Psoas muscle (tissue), 8 donors: ENCODE data around the gene BPI. TPM values are rescaled to one million over a fixed set of nuclear protein-coding genes. Genes with fewer than 3 reads are reported as not detected.
A peak's percentile ranks its signal among the peaks of the same experiment; 100 is the strongest.

Experiments
- ATAC-seq, 4 donors: fragments of 200-7000 bp; cut with Tn5 transposase; one replicate each; pipeline ENCODE4 v1.9.1; 2020; ENCODE audit warnings: moderate library complexity in 3 of 4, mild to moderate bottlenecking in 2 of 4
- DNase-seq, 2 donors: peaks; one replicate each; pipeline ENCODE4 v3.0.0-alpha.2; 2020
- H3K27ac ChIP-seq: fragments of 200-600 bp; one replicate; pipeline ENCODE4 v1.8.0; 2022
- H3K27me3 ChIP-seq, 3 donors: fragments of 200-600 bp in 1 of 3; one replicate each; pipeline versions ENCODE4 v1.6.1 to v1.8.0; 2013 to 2022; ENCODE audit warnings: low read length in 2 of 3, mild to moderate bottlenecking in 2 of 3, moderate library complexity in 1 of 3; ENCODE audit not compliant: insufficient read depth in 3 of 3
- H3K36me3 ChIP-seq, 2 donors: fragments of 200-600 bp in 1 of 2; one replicate each; pipeline versions ENCODE4 v1.6.1 to v1.8.0; 2013 to 2022; ENCODE audit warnings: low read depth in 1 of 2, mild to moderate bottlenecking in 1 of 2, moderate library complexity in 1 of 2; ENCODE audit not compliant: insufficient read depth in 1 of 2
- H3K4me1 ChIP-seq: fragments of 200-600 bp; one replicate; pipeline ENCODE4 v1.8.0; 2022
- H3K4me3 ChIP-seq: fragments of 200-600 bp; one replicate; pipeline ENCODE4 v1.8.0; 2022; ENCODE audit warnings: mild to moderate bottlenecking
- H3K9me3 ChIP-seq: fragments of 200-600 bp; one replicate; pipeline ENCODE4 v1.8.0; 2022
- CTCF ChIP-seq: fragments of 200-600 bp; IDR thresholded peaks from one replicate; pipeline ENCODE4 v1.8.0; 2022; ENCODE audit warnings: antibody characterized with exemption
- WGBS, 3 donors: extraction: QIAGEN DNeasy Blood & Tissue Kit; methylation state at CpG; one replicate each; pipeline versions ENCODE4 v1.1.6 to v1.1.7; 2013; 5-methylcytosine and 5-hydroxymethylcytosine counted together
- intact Hi-C, 2 donors: fragments of 100-400 bp; cut with DNase I; formaldehyde crosslinking; loops; one replicate each; pipeline versions ENCODE4 v1.11.0 to v1.14.2; 2022
- polyA plus RNA-seq, 3 donors: library from polyadenylated mRNA; stranded (reverse); fragments of 200-250 nt; gene quantifications; one replicate each; pipeline ENCODE4 v1.2.3, GENCODE V29; 2013
- total RNA-seq, 4 donors: library from RNA; stranded (reverse); fragmentation: NEBNext Ultra II Directional in 2 of 4; extraction: Animal tissue kit (Norgen Biotek cat#: 25700) in 2 of 4; gene quantifications; one replicate each; pipeline versions ENCODE4 v1.2.1 to v1.2.4, GENCODE V29; 2021 to 2023
- donor health status: healthy with polysubstance abuse.
- donor health status: DM: no; HTN: no; CAD: no; lungs with moderate emphysema.
- donor health status: Bipolar disorder and iron deficiency.
- donor health status: healthy.
- donor health status: DM: yes; HTN: yes; CAD: no.
- donor health status: DM: no; HTN: no; CAD: no.
- donor health status: DM: no; HTN: no; CAD: no.
- donor health status: DM: yes; HTN: yes; CAD: no.

BPI gene
- total and polyA plus RNA-seq, 7 donors, result 0.06 to 0.49 (median 0.41) TPM; not detected in 4

- Histone ChIP-seq H3K4me1 (no peaks in the 10 kb centered on the region), H3K27ac (no peak overlapping the region), H3K9me3 (no peaks in the 10 kb centered on the region), H3K27me3 (peaks cover 0 to 31% (median 10%) of the 10 kb centered on the region in 3 donors), H3K4me3 (no peak overlapping the region), H3K36me3 (no peaks in the 10 kb centered on the region)
- WGBS, 3 donors, result 91 to 94% (median 91%) methylated on average over 7 of the region's 7 CpGs
- intact Hi-C loops, result no loop called here
- DNase-seq, result no peak
- no peak for ATAC-seq
- TF ChIP-seq CTCF, result no peak
Measured at GRCh38 chr20:38258545-38259215, 45.3 kb upstream of the BPI start.

- Histone ChIP-seq H3K4me3 (peak overlapping the region; percentile 58), H3K4me1 (no peaks in the 10 kb centered on the region), H3K27ac (peak overlapping the region; percentile 36), H3K36me3 (no peaks in the 10 kb centered on the region), H3K9me3 (no peaks in the 10 kb centered on the region), H3K27me3 (peaks cover 0 to 34% (median 10%) of the 10 kb centered on the region in 3 donors)
- WGBS, 3 donors, result 15 to 28% (median 22%) methylated on average over 5 of the region's 5 CpGs
- DNase-seq (no peak), ATAC-seq (peak in 1 of 4 donors; percentile 15)
- intact Hi-C loops, result no loop called here
- no peak for TF ChIP-seq CTCF
Measured at GRCh38 chr20:38260025-38260377, 44.0 kb upstream of the BPI start.

- Histone ChIP-seq H3K9me3 (no peaks in the 10 kb centered on the region), H3K4me3 (peak within 1 kb of the TSS; percentile 58), H3K27ac (peak within 1 kb of the TSS; percentile 36), H3K27me3 (peaks cover 0 to 34% (median 10%) of the 10 kb centered on the region in 3 donors), H3K36me3 (no peaks in the 10 kb centered on the region), H3K4me1 (no peaks in the 10 kb centered on the region)
- 3 to 5% (median 4%) methylated on average over 37 to 65 of the region's 65 CpGs for WGBS, 3 donors
- DNase-seq (peak; percentile 40 to 69), ATAC-seq (peak in 2 of 4 donors; percentile 26 to 54)
- TF ChIP-seq CTCF, result no peak
- intact Hi-C loops, result no loop called here
Measured at GRCh38 chr20:38260378-38261053, 43.4 kb upstream of the BPI start, which contains the start of gene KIAA1755. Gene KIAA1755 (minus strand): TSS chr20:38260735. CDS start chr20:38260500, 235 bp downstream.

GRCh38 chr20:38261054-38261390, 42.9 kb upstream of the BPI start:
- Histone ChIP-seq H3K27ac (no peak overlapping the region), H3K27me3 (peaks cover 0 to 34% (median 10%) of the 10 kb centered on the region in 3 donors), H3K4me3 (peak overlapping the region; percentile 58), H3K4me1 (no peaks in the 10 kb centered on the region), H3K36me3 (no peaks in the 10 kb centered on the region), H3K9me3 (no peaks in the 10 kb centered on the region)
- intact Hi-C loops, result no loop called here
- WGBS, 3 donors, result 50 to 55% (median 55%) methylated on average over 8 of the region's 8 CpGs
- no peak for DNase-seq
- no peak for ATAC-seq
- TF ChIP-seq CTCF, result no peak
